ENCODE data around the gene ADAMTS17.

The ADAMTS17 gene

DNA sequence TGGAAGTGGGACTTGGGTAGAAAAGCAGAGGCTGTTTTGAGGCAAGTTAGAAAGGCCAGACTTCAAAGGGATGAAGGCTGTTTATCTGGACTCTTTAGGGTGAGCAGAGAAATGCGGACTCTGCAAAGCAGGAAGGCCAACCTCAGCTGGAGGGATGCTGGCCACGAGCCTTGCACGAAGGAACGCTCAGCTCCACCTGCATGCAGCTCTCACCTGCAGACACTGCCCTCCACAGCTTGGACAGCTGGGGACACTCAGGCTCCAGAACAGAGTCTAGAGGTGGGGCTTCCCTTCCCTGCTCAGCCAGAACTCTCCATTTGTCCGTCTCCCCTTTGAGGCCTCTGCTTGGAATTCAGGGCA is 229.7 kb downstream of the ADAMTS17 start:
- H3K4me3 ChIP-seq, result no peak overlapping the region
- peak overlapping the region; percentile 83 to 98 for H3K27ac ChIP-seq
- no peak for DNase-seq (ENCODE audit: low spot score)
- TF ChIP-seq, protein P1, sequence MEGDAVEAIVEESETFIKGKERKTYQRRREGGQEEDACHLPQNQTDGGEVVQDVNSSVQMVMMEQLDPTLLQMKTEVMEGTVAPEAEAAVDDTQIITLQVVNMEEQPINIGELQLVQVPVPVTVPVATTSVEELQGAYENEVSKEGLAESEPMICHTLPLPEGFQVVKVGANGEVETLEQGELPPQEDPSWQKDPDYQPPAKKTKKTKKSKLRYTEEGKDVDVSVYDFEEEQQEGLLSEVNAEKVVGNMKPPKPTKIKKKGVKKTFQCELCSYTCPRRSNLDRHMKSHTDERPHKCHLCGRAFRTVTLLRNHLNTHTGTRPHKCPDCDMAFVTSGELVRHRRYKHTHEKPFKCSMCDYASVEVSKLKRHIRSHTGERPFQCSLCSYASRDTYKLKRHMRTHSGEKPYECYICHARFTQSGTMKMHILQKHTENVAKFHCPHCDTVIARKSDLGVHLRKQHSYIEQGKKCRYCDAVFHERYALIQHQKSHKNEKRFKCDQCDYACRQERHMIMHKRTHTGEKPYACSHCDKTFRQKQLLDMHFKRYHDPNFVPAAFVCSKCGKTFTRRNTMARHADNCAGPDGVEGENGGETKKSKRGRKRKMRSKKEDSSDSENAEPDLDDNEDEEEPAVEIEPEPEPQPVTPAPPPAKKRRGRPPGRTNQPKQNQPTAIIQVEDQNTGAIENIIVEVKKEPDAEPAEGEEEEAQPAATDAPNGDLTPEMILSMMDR (IDR thresholded peaks at IDR 0.05), result no peak

DNA sequence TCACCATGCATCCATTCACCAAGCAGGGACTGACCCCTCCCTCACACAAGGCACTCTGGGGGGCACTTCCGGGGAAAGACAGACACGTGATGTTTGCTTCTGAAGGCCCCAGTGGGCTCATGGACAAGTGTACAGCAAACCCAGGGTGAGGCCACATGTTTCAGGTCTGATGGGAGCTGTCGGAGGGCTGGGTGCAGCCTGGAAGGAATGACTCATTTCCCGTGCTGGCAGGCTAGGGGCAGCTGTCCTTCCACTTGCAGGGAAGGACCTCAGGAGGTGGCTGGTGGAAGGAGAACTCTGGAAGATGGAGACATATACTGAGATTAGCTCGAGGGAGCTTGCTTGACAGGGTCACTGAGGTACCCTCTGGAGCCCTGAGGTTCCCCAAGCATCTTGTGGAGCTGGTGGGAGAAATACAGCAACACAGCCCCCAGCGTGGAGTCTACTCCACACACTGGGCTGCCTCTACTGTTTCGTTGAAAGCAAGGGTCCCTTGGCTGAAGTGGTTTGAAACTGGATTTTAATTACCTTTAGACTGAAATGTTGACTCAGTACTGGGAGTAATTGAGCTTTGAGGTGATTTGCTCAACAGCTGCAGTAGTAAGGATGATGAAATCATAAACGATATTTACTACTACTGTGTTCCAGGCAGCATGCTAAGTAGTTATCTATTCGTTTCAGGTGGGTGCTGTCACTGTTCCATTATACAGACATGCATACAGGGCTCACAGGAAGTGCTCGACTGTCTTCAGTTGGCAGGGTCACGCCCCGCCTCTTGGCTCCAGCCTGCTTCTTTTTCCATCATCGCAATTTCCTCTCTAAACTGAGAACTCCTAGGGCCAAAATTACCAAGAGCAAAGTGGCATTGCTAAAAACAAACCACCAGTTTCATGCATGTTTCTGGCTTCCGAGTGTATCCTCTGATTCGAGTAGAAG is 230.4 kb downstream of the ADAMTS17 start:
- Histone ChIP-seq H3K27ac (peak overlapping the region; percentile 83 to 98), H3K4me3 (peak overlapping the region; percentile 29)
- TF ChIP-seq, protein P1 (IDR thresholded peaks at IDR 0.05), result no peak
- DNase-seq (ENCODE audit: low spot score), result peak; percentile 94

DNA sequence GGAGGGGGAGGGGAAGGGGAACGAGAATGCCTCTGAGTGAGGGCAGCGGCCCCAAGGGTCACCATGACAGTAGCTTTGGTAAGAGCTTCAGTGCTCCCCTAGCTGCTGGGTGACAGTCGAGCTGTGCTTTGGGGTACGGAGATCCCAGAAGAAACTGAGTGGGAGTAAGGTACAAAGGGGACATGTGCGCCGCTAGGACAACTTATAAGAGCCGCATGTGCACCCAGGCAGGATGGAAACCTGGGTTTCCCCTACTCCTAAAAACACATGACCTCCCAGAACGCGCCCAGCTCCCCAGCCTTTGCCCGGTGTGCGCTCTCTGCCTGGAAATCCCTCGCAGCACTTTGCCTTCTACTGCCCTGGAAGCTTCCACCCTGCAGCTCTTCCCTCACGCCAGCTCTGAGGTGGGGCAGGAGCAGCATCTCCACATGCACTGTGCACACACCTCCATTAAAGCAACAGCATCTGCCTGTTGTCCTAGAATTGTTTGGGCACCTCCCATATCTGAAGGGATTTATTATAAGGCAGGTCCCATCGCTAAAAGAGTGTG is 232.2 kb downstream of the ADAMTS17 start:
- TF ChIP-seq, protein P1 (IDR thresholded peaks at IDR 0.05), result no peak
- DNase-seq (ENCODE audit: low spot score), result no peak
- Histone ChIP-seq H3K27ac (no peak overlapping the region), H3K4me3 (no peak overlapping the region)

DNA sequence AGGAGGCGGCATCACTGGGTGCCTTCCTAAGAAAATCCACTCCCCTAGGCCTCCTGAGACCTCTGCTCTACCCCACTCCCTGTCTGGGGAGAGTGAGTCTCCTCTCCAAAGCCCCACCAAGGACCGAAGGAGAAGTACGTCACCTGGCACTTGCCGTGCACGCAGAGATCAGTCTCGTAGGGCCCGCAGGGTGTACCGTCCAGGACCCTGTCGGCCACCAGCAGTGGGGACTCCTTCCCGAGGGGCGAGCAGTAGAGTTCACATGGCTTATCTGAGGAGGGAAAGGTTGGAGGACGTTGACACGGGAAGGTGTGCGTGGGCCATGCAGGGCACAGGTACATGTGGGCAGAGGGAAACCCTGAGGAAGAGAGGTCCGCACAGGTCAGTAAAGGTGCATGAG is 232.9 kb downstream of the ADAMTS17 start:
- H3K4me3 ChIP-seq, result no peak overlapping the region
- no peak for DNase-seq (ENCODE audit: low spot score)
- H3K27ac ChIP-seq, result no peak overlapping the region
- TF ChIP-seq, protein P1 (IDR thresholded peaks at IDR 0.05), result no peak

DNA sequence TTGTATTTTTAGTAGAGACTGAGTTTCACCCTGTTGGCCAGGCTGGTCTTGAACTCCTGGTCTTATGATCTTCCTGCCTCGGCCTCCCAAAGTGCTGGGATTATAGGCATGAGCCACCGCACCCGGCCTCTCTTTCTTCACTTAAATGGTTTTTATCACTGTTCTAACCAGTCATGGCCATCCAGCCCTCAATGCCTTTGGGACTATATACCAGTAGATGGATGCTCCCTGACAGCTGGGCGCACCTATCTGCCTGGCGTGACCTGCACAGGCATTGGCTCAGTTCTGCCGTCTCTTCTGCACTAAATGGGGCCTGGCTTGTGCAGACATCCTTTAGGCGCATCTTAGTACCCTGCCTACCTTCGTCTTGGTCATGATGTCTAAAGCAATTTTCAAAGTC is 233.4 kb downstream of the ADAMTS17 start:
- H3K27ac ChIP-seq, result no peak overlapping the region
- H3K4me3 ChIP-seq, result no peak overlapping the region
- DNase-seq (ENCODE audit: low spot score), result no peak
- TF ChIP-seq, protein P1 (IDR thresholded peaks at IDR 0.05), result no peak

DNA sequence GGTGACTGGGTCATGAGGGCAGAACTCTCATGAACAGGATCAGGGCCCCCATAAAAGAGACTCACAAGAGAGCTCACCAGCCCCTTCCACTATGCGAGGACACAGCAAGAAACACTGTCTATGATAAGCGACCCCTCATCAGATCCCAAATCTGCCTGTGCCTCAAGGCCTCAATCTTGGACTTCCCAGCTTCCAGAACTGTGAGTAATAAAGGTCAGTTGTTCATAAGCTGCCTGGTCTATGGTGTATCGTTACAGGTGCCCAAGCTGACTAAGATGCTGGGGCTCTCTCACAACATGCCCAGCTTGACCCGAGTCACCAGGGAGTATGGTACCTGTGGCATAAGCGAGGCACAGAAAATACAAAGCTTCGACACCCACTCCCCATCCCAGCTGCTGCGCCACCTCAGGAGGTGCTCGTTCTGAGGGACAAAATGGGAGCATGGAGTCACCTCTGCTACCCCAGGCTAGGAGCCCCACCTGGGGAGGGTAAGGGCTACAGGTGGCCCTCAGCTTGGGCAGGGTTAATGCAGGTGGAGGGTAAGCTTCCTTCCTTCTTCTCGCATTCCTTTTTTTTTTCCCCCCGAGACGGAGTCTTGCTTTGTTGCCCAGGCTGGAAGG is 234.1 kb downstream of the ADAMTS17 start:
- Histone ChIP-seq H3K4me3 (no peak overlapping the region), H3K27ac (peak overlapping the region in 1 of 2 donors; percentile 21)
- no peak for DNase-seq (ENCODE audit: low spot score)
- TF ChIP-seq, protein P1 (IDR thresholded peaks at IDR 0.05), result no peak
